ENCODE data around the gene PCDHGA11. TPM values are rescaled to one million over a fixed set of nuclear protein-coding genes. Genes with fewer than 3 reads are reported as not detected.

The PCDHGA11 gene
- total and polyA plus RNA-seq, 2 of the 4 experiments (the other 2 are of a cell fraction): 5.4 to 6.9 TPM

- Histone ChIP-seq H4K8ac (ENCODE audit: low read depth in 2 of 2, low read length in 2 of 2) (no peak overlapping the region), H2BK20ac (ENCODE audit: low read depth, low read length) (no peak overlapping the region), H3K36me3 (ENCODE audit: control insufficient read depth, insufficient read depth, low read length) (peaks cover 25% of the 10 kb centered on the region), H3K79me1 (ENCODE audit: low read depth in 1 of 2, low read length in 2 of 2) (peaks cover 9 to 21% of the 10 kb centered on the region in 2 experiments; a peak in 2 of 4 replicates), H3K9ac (ENCODE audit: low read depth, low read length) (no peak overlapping the region), H3K4me1 (ENCODE audit: control insufficient read depth, insufficient read depth, low read length) (no peaks in the 10 kb centered on the region), H4K91ac (ENCODE audit: insufficient read depth, low read depth, low read length) (no peak overlapping the region), H2AFZ (replicated peaks; ENCODE audit: low read length, poor library complexity) (no peak overlapping the region), H2AK5ac (ENCODE audit: low read depth, low read length) (no peak overlapping the region), H4K20me1 (ENCODE audit: insufficient read depth, low read length) (no peaks in the 10 kb centered on the region), H2BK15ac (ENCODE audit: low read depth, low read length) (no peak overlapping the region), H2AK9ac (replicated peaks; ENCODE audit: low read depth, low read length, poor library complexity) (peak overlapping the region; percentile 5), H3K4me2 (ENCODE audit: low read depth, low read length) (no peak overlapping the region), H3K27me3 (ENCODE audit: control insufficient read depth, insufficient read depth, low read length) (no peaks in the 10 kb centered on the region), H3K56ac (ENCODE audit: extremely low read depth, insufficient read depth, low read length) (no peak overlapping the region), H3K18ac (ENCODE audit: low read depth, low read length) (no peak overlapping the region), H3K4me3 (ENCODE audit: insufficient read depth, low read depth, low read length) (no peak overlapping the region), H4K5ac (ENCODE audit: low read depth, low read length) (no peak overlapping the region), H3K23ac (ENCODE audit: low read depth, low read length) (no peak overlapping the region), H3K9me3 (ENCODE audit: control insufficient read depth, insufficient read depth, low read length) (peaks cover 47% of the 10 kb centered on the region; the same call in 1 of the 2 replicates), H2BK5ac (ENCODE audit: low read depth, low read length, poor library complexity, severe bottlenecking) (no peak overlapping the region), H3K4ac (ENCODE audit: low read depth, low read length) (no peak overlapping the region), H3K14ac (replicated peaks; ENCODE audit: low read depth, low read length) (no peak overlapping the region), H3K27ac (ENCODE audit: insufficient read depth, low read length) (no peak overlapping the region), H3K9me1 (ENCODE audit: insufficient read depth, low read length) (no peaks in the 10 kb centered on the region), H2BK120ac (ENCODE audit: low read depth, low read length) (no peak overlapping the region)
- BruUV-seq (replicated peaks): no TSS peak
- no peak for ATAC-seq (ENCODE audit: low read depth)
- TF ChIP-seq RCOR1 (IDR thresholded peaks at IDR 0.05; ENCODE audit: insufficient replicate concordance, low read length) (no peak), MAZ (IDR thresholded peaks at IDR 0.05; ENCODE audit: borderline replicate concordance, low read depth, low read length) (no peak), BHLHE40 (IDR thresholded peaks at IDR 0.05; ENCODE audit: low read depth, low read length) (no peak), NFE2L2 (IDR thresholded peaks at IDR 0.05; ENCODE audit: low read depth, low read length) (no peak), ELK1 (IDR thresholded peaks at IDR 0.05; ENCODE audit: borderline replicate concordance, low read depth, low read length) (no peak), FOS (IDR thresholded peaks at IDR 0.05; ENCODE audit: low read depth, low read length) (no peak), RAD21 (IDR thresholded peaks at IDR 0.05; ENCODE audit: low read length) (no peak), RFX5 (IDR thresholded peaks at IDR 0.05; ENCODE audit: low read depth, low read length) (no peak), MAFK (IDR thresholded peaks at IDR 0.05; ENCODE audit: low read depth, low read length) (no peak), CHD1 (IDR thresholded peaks at IDR 0.05; ENCODE audit: low read depth, low read length) (no peak), POLR2A (IDR thresholded peaks at IDR 0.05; ENCODE audit: low read depth, low read length) (no peak), USF2 (IDR thresholded peaks at IDR 0.05; ENCODE audit: low read depth, low read length) (no peak), MXI1 (IDR thresholded peaks at IDR 0.05; ENCODE audit: borderline replicate concordance, low read depth, low read length) (no peak), SMC3 (IDR thresholded peaks at IDR 0.05; ENCODE audit: low read depth, low read length) (no peak), CTCF (conservative IDR thresholded peaks at IDR 0.05; ENCODE audit: low read depth, low read length) (no peak), CEBPB (IDR thresholded peaks at IDR 0.05; ENCODE audit: low read depth, low read length) (no peak)
- intact Hi-C loops (cut with micrococcal nuclease): no loop called here
- dilution Hi-C loops (cut with HindIII; ENCODE audit: low sequenced_read_pairs, unreplicated experiment): no loop called here
- WGBS, 2 experiments (ENCODE audit: extremely low coverage in 2 of 2, insufficient read length in 1 of 2): 63% methylated on average over 41 of the region's 53 CpGs; no CpG with 5 or more reads in 1 of the 2 experiments
- POLR2A ChIA-PET (ENCODE audit: unreplicated experiment): no interaction called here
- DNase-seq: no peak
- CTCF ChIA-PET: interaction anchor here (1.0 kb wide), 1 partner anchor 9 kb away, joined by 3 read pairs; no protein-coding TSS in a partner anchor
- in situ Hi-C loops (cut with MboI; ENCODE audit: low sequenced_read_pairs): no loop called here
These were observed 7.1 kb downstream of the PCDHGA11 start for GRCh38 chr5:141427783-141428426.
